HG03175 (cell line): ENCODE data around the gene MAML3.

Experiments
- ATAC-seq: cut with Tn5 transposase; IDR thresholded peaks from one replicate; pipeline ENCODE4 v1.9.1; 2021; ENCODE audit warnings: mild to moderate bottlenecking, moderate library complexity; ENCODE audit not compliant: unreplicated experiment

MAML3 gene

GRCh38 chr4:140102421-140102820 is 51.6 kb downstream of the MAML3 start:
- no peak for ATAC-seq

GRCh38 chr4:140100771-140101170 is 53.2 kb downstream of the MAML3 start:
- ATAC-seq, result no peak

GRCh38 chr4:140099983-140100382 is 54.0 kb downstream of the MAML3 start:
- ATAC-seq, result no peak

- ATAC-seq, result no peak
Observed at GRCh38 chr4:140098455-140099160, 55.4 kb downstream of the MAML3 start.

- no peak for ATAC-seq
Observed at GRCh38 chr4:140097572-140097971, 56.4 kb downstream of the MAML3 start.

GRCh38 chr4:140096921-140097320 is 57.1 kb downstream of the MAML3 start:
- ATAC-seq, result no peak

- ATAC-seq, result no peak
Observed at GRCh38 chr4:140096483-140096861, 57.5 kb downstream of the MAML3 start.

GRCh38 chr4:140095694-140096482 is 58.1 kb downstream of the MAML3 start:
- ATAC-seq, result no peak

GRCh38 chr4:140094438-140095420 is 59.3 kb downstream of the MAML3 start:
- no peak for ATAC-seq

- no peak for ATAC-seq
Observed at GRCh38 chr4:140092094-140092851, 61.7 kb downstream of the MAML3 start.

GRCh38 chr4:140091305-140091704 is 62.7 kb downstream of the MAML3 start:
- ATAC-seq, result no peak

GRCh38 chr4:140090215-140090731 is 63.7 kb downstream of the MAML3 start:
- ATAC-seq, result no peak

- ATAC-seq, result no peak
Observed at GRCh38 chr4:140089216-140089615, 64.8 kb downstream of the MAML3 start.

GRCh38 chr4:140088323-140088967 is 65.5 kb downstream of the MAML3 start:
- no peak for ATAC-seq

GRCh38 chr4:140085881-140086280 is 68.1 kb downstream of the MAML3 start:
- ATAC-seq, result no peak

- no peak for ATAC-seq
Observed at GRCh38 chr4:140085062-140085622, 68.8 kb downstream of the MAML3 start.

GRCh38 chr4:140084385-140084784 is 69.6 kb downstream of the MAML3 start:
- no peak for ATAC-seq

- ATAC-seq, result no peak
Observed at GRCh38 chr4:140082391-140082755, 71.6 kb downstream of the MAML3 start.

- ATAC-seq, result no peak
Observed at GRCh38 chr4:140081641-140082390, 72.2 kb downstream of the MAML3 start.
